Measurements from ENCODE around the gene CCDC117.

Gene CCDC117

GRCh38 chr22:28741200-28741784 is 31.2 kb upstream of the CCDC117 start:
- Histone ChIP-seq H2BK5ac (ENCODE audit: low read depth, low read length, poor library complexity) (peak overlapping the region; percentile 14), H3K4ac (ENCODE audit: low read depth, low read length) (no peak overlapping the region), H2AK5ac (ENCODE audit: low read length) (no peak overlapping the region), H2BK12ac (ENCODE audit: low read length) (no peak overlapping the region), H3K9ac (ENCODE audit: low read length) (peak overlapping the region; percentile 21), H3K79me1 (ENCODE audit: low read length) (peaks cover 6% of the 10 kb centered on the region), H2AFZ (ENCODE audit: insufficient read depth, low read length, poor library complexity) (peak overlapping the region; percentile 56), H3K4me1 (ENCODE audit: control insufficient read depth in 1 of 2, insufficient read depth in 2 of 2, low read length in 2 of 2) (peaks cover 2 to 3% of the 10 kb centered on the region in 2 experiments), H3K18ac (ENCODE audit: low read length) (no peak overlapping the region), H4K8ac (ENCODE audit: low read depth, low read length) (peak overlapping the region; percentile 46), H3K36me3 (ENCODE audit: control insufficient read depth in 1 of 2, insufficient read depth in 2 of 2, low read length in 2 of 2) (peaks cover 12 to 13% of the 10 kb centered on the region in 2 experiments), H3K4me2 (ENCODE audit: low read length) (peak overlapping the region; percentile 62), H3K27me3 (ENCODE audit: insufficient read depth, low read length) (no peaks in the 10 kb centered on the region), H3K27ac (ENCODE audit: low read depth, low read length) (no peak overlapping the region), H4K12ac (ENCODE audit: low read depth, low read length) (no peak overlapping the region), H3K79me2 (ENCODE audit: control insufficient read depth, insufficient read depth, low read length, poor library complexity) (peaks cover 6% of the 10 kb centered on the region), H3K23ac (ENCODE audit: low read length) (no peak overlapping the region), H3K14ac (ENCODE audit: low read length) (peak overlapping the region; percentile 57), H4K91ac (ENCODE audit: low read depth, low read length) (no peak overlapping the region), H2BK120ac (ENCODE audit: insufficient read depth, low read length, poor library complexity) (peak overlapping the region; percentile 64), H3K4me3 (ENCODE audit: low read depth, low read length) (peak overlapping the region; percentile 17), H3K9me3 (ENCODE audit: insufficient read depth, low read depth, low read length) (no peaks in the 10 kb centered on the region)
- no CpG with 5 or more reads among the region's 18 CpGs for WGBS (ENCODE audit: extremely low coverage, insufficient coverage, insufficient read length)
- no peak for DNase-seq

GRCh38 chr22:28741785-28742561 is 30.5 kb upstream of the CCDC117 start, which contains the start of the genes CHEK2 and HSCB:
TSS of gene CHEK2 (minus strand) at chr22:28741820. CDS start at chr22:28734721, 7,099 bp downstream.
TSS of gene HSCB (plus strand) at chr22:28742039. CDS start at chr22:28742096, 57 bp downstream.
- Histone ChIP-seq H2AFZ (ENCODE audit: insufficient read depth, low read length, poor library complexity) (peak within 1 kb of the TSS; percentile 92), H3K14ac (ENCODE audit: low read length) (peak within 1 kb of the TSS; percentile 94), H3K9me3 (ENCODE audit: insufficient read depth, low read depth, low read length) (no peaks in the 10 kb centered on the region), H3K27ac (ENCODE audit: low read depth, low read length) (peak within 1 kb of the TSS; percentile 94), H2BK12ac (ENCODE audit: low read length) (no peak within 1 kb of the TSS), H3K9ac (ENCODE audit: low read length) (peak within 1 kb of the TSS; percentile 97), H3K4me2 (ENCODE audit: low read length) (peak within 1 kb of the TSS; percentile 68), H4K8ac (ENCODE audit: low read depth, low read length) (peak within 1 kb of the TSS; percentile 92), H2AK5ac (ENCODE audit: low read length) (no peak within 1 kb of the TSS), H3K4ac (ENCODE audit: low read depth, low read length) (peak within 1 kb of the TSS; percentile 43), H3K36me3 (ENCODE audit: control insufficient read depth in 1 of 2, insufficient read depth in 2 of 2, low read length in 2 of 2) (peaks cover 16 to 18% of the 10 kb centered on the region in 2 experiments), H3K23ac (ENCODE audit: low read length) (no peak within 1 kb of the TSS), H4K91ac (ENCODE audit: low read depth, low read length) (peak within 1 kb of the TSS; percentile 92), H4K12ac (ENCODE audit: low read depth, low read length) (peak within 1 kb of the TSS; percentile 82), H3K4me1 (ENCODE audit: control insufficient read depth in 1 of 2, insufficient read depth in 2 of 2, low read length in 2 of 2) (peaks cover 2 to 3% of the 10 kb centered on the region in 2 experiments), H2BK5ac (ENCODE audit: low read depth, low read length, poor library complexity) (peak within 1 kb of the TSS; percentile 87), H3K27me3 (ENCODE audit: insufficient read depth, low read length) (no peaks in the 10 kb centered on the region), H3K18ac (ENCODE audit: low read length) (peak within 1 kb of the TSS; percentile 93), H3K4me3 (ENCODE audit: low read depth, low read length) (peak within 1 kb of the TSS; percentile 88), H2BK120ac (ENCODE audit: insufficient read depth, low read length, poor library complexity) (peak within 1 kb of the TSS; percentile 88), H3K79me1 (ENCODE audit: low read length) (peaks cover 6% of the 10 kb centered on the region), H3K79me2 (ENCODE audit: control insufficient read depth, insufficient read depth, low read length, poor library complexity) (peaks cover 6% of the 10 kb centered on the region)
- peak; percentile 96 to 98 for DNase-seq
- WGBS (ENCODE audit: extremely low coverage, insufficient coverage, insufficient read length), result no CpG with 5 or more reads among the region's 54 CpGs

GRCh38 chr22:28742562-28742962 is 29.9 kb upstream of the CCDC117 start:
- Histone ChIP-seq H2BK120ac (ENCODE audit: insufficient read depth, low read length, poor library complexity) (no peak overlapping the region), H3K9ac (ENCODE audit: low read length) (peak overlapping the region; percentile 50), H4K91ac (ENCODE audit: low read depth, low read length) (no peak overlapping the region), H3K4ac (ENCODE audit: low read depth, low read length) (peak overlapping the region; percentile 9), H2BK12ac (ENCODE audit: low read length) (no peak overlapping the region), H2AFZ (ENCODE audit: insufficient read depth, low read length, poor library complexity) (peak overlapping the region; percentile 35), H3K4me3 (ENCODE audit: low read depth, low read length) (peak overlapping the region; percentile 88), H3K27ac (ENCODE audit: low read depth, low read length) (peak overlapping the region; percentile 54), H3K79me2 (ENCODE audit: control insufficient read depth, insufficient read depth, low read length, poor library complexity) (peaks cover 6% of the 10 kb centered on the region), H4K8ac (ENCODE audit: low read depth, low read length) (peak overlapping the region; percentile 72), H4K12ac (ENCODE audit: low read depth, low read length) (no peak overlapping the region), H3K36me3 (ENCODE audit: control insufficient read depth in 1 of 2, insufficient read depth in 2 of 2, low read length in 2 of 2) (peaks cover 20 to 21% of the 10 kb centered on the region in 2 experiments), H3K79me1 (ENCODE audit: low read length) (peaks cover 6% of the 10 kb centered on the region), H3K27me3 (ENCODE audit: insufficient read depth, low read length) (no peaks in the 10 kb centered on the region), H3K23ac (ENCODE audit: low read length) (no peak overlapping the region), H2BK5ac (ENCODE audit: low read depth, low read length, poor library complexity) (no peak overlapping the region), H3K4me1 (ENCODE audit: control insufficient read depth in 1 of 2, insufficient read depth in 2 of 2, low read length in 2 of 2) (peaks cover 2 to 3% of the 10 kb centered on the region in 2 experiments), H3K14ac (ENCODE audit: low read length) (no peak overlapping the region), H2AK5ac (ENCODE audit: low read length) (no peak overlapping the region), H3K4me2 (ENCODE audit: low read length) (peak overlapping the region; percentile 68), H3K18ac (ENCODE audit: low read length) (no peak overlapping the region), H3K9me3 (ENCODE audit: insufficient read depth, low read depth, low read length) (no peaks in the 10 kb centered on the region)
- 100% methylated on average over 1 of the region's 10 CpGs for WGBS (ENCODE audit: extremely low coverage, insufficient coverage, insufficient read length)
- no peak for DNase-seq

- peaks cover 21% of the 10 kb centered on the region in 2 experiments for H3K36me3 ChIP-seq (ENCODE audit: control insufficient read depth in 1 of 2, insufficient read depth in 2 of 2, low read length in 2 of 2)
- H3K9ac ChIP-seq (ENCODE audit: low read length), result no peak overlapping the region
- H3K79me2 ChIP-seq (ENCODE audit: control insufficient read depth, insufficient read depth, low read length, poor library complexity), result peaks cover 6% of the 10 kb centered on the region
- peaks cover 2 to 3% of the 10 kb centered on the region in 2 experiments for H3K4me1 ChIP-seq (ENCODE audit: control insufficient read depth in 1 of 2, insufficient read depth in 2 of 2, low read length in 2 of 2)
- no peak overlapping the region for H2AK5ac ChIP-seq (ENCODE audit: low read length)
- H4K91ac ChIP-seq (ENCODE audit: low read depth, low read length), result no peak overlapping the region
- no peak overlapping the region for H3K4ac ChIP-seq (ENCODE audit: low read depth, low read length)
- no peak overlapping the region for H2BK5ac ChIP-seq (ENCODE audit: low read depth, low read length, poor library complexity)
- H4K8ac ChIP-seq (ENCODE audit: low read depth, low read length), result no peak overlapping the region
- no peak overlapping the region for H3K4me3 ChIP-seq (ENCODE audit: low read depth, low read length)
- no peak overlapping the region for H2BK120ac ChIP-seq (ENCODE audit: insufficient read depth, low read length, poor library complexity)
- no CpG with 5 or more reads among the region's 3 CpGs for WGBS (ENCODE audit: extremely low coverage, insufficient coverage, insufficient read length)
- H3K9me3 ChIP-seq (ENCODE audit: insufficient read depth, low read depth, low read length), result no peaks in the 10 kb centered on the region
- H2AFZ ChIP-seq (ENCODE audit: insufficient read depth, low read length, poor library complexity), result no peak overlapping the region
- no peak overlapping the region for H4K12ac ChIP-seq (ENCODE audit: low read depth, low read length)
- no peak for DNase-seq
- no peak overlapping the region for H3K4me2 ChIP-seq (ENCODE audit: low read length)
- H3K18ac ChIP-seq (ENCODE audit: low read length), result no peak overlapping the region
- no peak overlapping the region for H3K27ac ChIP-seq (ENCODE audit: low read depth, low read length)
- no peak overlapping the region for H2BK12ac ChIP-seq (ENCODE audit: low read length)
- peaks cover 6% of the 10 kb centered on the region for H3K79me1 ChIP-seq (ENCODE audit: low read length)
- H3K14ac ChIP-seq (ENCODE audit: low read length), result no peak overlapping the region
- no peaks in the 10 kb centered on the region for H3K27me3 ChIP-seq (ENCODE audit: insufficient read depth, low read length)
- no peak overlapping the region for H3K23ac ChIP-seq (ENCODE audit: low read length)
Measured at GRCh38 chr22:28743852-28744251, 28.6 kb upstream of the CCDC117 start.

Data from trophoblast cell (in vitro differentiated cells and primary cell).